GM12874 (cell line): ENCODE results near the gene GZMB.

Experiments used
- CTCF ChIP-seq: IDR thresholded peaks from 2 replicates; pipeline ENCODE4 v1.5.1; 2011; ENCODE audit warnings: low read depth, mild to moderate bottlenecking, control low read depth, low read length, moderate library complexity; ENCODE audit not compliant: insufficient read depth

The GZMB gene

GRCh38 chr14:24673534-24674203 lies 39.7 kb upstream of the GZMB start:
- TF ChIP-seq CTCF, result no peak

- no peak for TF ChIP-seq CTCF
These were observed 39.1 kb upstream of the GZMB start for GRCh38 chr14:24673059-24673458.

GRCh38 chr14:24670594-24670993 lies 36.6 kb upstream of the GZMB start:
- TF ChIP-seq CTCF, result no peak

GRCh38 chr14:24669651-24670050 lies 35.7 kb upstream of the GZMB start:
- TF ChIP-seq CTCF, result no peak

DNA sequence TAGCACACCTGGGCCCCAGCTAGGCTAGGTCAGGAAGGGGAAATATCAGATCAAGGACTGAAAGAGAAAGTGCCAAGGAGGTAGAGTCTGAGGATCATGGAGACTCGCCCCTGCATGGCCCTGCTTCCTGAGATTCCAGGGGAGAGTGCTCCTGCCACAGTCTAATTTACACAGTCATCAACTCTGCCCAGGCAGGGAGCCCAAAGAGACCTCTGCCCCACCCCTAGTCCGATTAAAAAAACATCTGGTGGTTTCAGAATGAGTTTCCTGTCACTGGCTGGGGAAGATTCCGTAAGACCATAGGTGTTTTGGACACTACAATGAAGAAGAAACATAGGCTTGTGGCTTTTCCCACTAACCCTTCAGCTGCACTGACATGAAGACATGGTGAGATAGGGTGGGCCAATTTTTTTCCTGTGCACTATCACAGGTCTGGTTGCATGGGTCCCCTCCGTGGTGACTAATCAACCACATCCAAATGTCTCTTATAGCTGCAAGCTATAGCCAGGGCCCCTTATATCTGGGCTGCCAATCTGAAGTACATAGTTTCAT lies 31.5 kb upstream of the GZMB start:
- no peak for TF ChIP-seq CTCF

- TF ChIP-seq CTCF, result no peak
These were observed 30.4 kb upstream of the GZMB start for GRCh38 chr14:24664366-24664765.

DNA sequence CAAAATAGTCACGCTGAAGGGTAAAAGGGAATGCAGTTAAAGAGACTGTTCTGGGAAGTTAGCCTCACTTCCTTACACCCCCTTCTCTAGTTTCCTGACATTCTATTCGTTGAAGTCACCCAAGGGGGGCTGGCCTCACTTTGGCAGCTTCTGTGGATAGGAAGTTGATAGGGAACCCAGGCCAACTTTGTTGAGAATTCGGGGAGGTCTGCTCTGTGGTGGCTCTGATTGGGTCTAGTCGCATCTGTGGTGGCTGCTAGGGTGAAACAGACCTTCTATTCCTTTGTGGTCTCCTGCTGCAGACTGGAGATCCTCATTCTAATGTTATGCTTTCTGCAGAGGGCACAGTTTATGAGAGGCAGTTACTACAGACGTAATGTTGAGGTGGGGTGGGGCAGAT lies 28.8 kb upstream of the GZMB start:
- TF ChIP-seq CTCF, result no peak
